ENCODE measurements around the gene OXGR1. TPM values are rescaled to one million over a fixed set of nuclear protein-coding genes. Genes with fewer than 3 reads are reported as not detected.
"Not testable (repeated sequence)": the region's sequence is repeated elsewhere in the genome, so short reads cannot be mapped to it uniquely, and the experiment has no call there.

The OXGR1 gene
- total RNA-seq, 4 donors from 2014 or later: 1.2 to 5.7 (median 1.4) TPM; not detected in 1

DNA sequence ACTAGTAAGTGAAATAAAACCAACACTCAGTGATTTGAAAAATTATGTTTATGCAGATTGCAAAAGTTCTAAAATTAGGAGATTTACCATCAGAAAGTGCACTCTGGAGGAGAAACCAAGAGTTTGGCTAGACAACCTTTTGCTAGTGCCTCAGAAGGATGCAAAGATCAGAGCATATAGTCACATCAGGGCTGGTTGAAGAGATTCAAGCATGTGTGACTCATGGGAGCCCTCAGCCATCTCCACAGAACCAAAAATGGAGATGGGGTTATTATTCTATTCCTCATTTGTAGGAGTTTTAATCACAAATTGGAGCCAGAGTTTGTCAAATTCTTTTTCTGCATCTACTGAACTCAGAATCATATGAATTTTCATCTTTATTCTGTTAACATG is 32.9 kb upstream of the OXGR1 start:
- no peaks in the 10 kb centered on the region for H3K27me3 ChIP-seq
- no peak overlapping the region for H3K27ac ChIP-seq
- intact Hi-C loops (cut with DNase I): loop anchor here (10.0 kb wide), 1 partner anchor 328 kb away; no protein-coding TSS in a partner anchor
- TF ChIP-seq POLR2A (IDR thresholded peaks at IDR 0.05): no peak
- TF ChIP-seq, protein P1, sequence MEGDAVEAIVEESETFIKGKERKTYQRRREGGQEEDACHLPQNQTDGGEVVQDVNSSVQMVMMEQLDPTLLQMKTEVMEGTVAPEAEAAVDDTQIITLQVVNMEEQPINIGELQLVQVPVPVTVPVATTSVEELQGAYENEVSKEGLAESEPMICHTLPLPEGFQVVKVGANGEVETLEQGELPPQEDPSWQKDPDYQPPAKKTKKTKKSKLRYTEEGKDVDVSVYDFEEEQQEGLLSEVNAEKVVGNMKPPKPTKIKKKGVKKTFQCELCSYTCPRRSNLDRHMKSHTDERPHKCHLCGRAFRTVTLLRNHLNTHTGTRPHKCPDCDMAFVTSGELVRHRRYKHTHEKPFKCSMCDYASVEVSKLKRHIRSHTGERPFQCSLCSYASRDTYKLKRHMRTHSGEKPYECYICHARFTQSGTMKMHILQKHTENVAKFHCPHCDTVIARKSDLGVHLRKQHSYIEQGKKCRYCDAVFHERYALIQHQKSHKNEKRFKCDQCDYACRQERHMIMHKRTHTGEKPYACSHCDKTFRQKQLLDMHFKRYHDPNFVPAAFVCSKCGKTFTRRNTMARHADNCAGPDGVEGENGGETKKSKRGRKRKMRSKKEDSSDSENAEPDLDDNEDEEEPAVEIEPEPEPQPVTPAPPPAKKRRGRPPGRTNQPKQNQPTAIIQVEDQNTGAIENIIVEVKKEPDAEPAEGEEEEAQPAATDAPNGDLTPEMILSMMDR (IDR thresholded peaks at IDR 0.05): no peak
- no peak overlapping the region for H3K4me3 ChIP-seq
- DNase-seq: no peak
- no peaks in the 10 kb centered on the region for H3K9me3 ChIP-seq
- H3K4me1 ChIP-seq: no peaks in the 10 kb centered on the region
- H3K36me3 ChIP-seq: no peaks in the 10 kb centered on the region

DNA sequence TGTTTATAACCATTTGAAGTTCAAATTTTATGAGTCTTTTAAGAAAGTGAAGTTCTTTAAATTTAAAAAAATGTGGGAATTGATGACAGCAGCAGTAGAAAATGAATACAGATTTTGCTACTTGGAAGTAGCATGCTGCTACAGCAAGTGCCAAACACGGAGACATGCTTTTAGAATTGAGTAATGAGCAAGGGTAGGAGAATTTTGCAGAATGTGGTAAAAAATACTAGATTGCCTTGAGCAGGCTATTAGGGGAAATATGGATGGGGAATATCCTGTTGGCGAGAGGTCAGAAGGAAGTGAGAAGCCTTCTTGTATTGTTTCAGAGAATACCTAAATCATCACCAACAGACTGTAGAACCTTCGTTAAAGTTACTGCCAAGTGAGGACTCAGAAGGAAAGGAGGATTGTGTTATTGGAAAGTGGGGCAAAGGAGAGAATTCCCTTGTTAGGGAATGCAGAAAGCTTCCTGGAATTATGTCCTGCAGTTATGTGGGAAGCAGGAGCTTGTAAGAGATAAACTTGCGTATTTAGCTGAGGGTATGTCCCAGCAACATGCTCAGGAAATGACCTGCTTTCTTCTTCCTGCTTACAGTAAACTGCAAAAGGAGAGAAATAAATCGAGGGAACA is 32.4 kb upstream of the OXGR1 start:
- TF ChIP-seq POLR2A (IDR thresholded peaks at IDR 0.05): no peak
- TF ChIP-seq, protein P1 (IDR thresholded peaks at IDR 0.05): no peak
- Histone ChIP-seq H3K9me3 (no peaks in the 10 kb centered on the region), H3K36me3 (no peaks in the 10 kb centered on the region), H3K4me3 (no peak overlapping the region), H3K27me3 (no peaks in the 10 kb centered on the region), H3K4me1 (no peaks in the 10 kb centered on the region), H3K27ac (no peak overlapping the region)
- intact Hi-C loops (cut with DNase I): loop anchor here (10.0 kb wide), 1 partner anchor 328 kb away; no protein-coding TSS in a partner anchor
- 39 to 56% methylated on average over 5 of the region's 5 CpGs for WGBS, 2 donors
- DNase-seq: no peak

DNA sequence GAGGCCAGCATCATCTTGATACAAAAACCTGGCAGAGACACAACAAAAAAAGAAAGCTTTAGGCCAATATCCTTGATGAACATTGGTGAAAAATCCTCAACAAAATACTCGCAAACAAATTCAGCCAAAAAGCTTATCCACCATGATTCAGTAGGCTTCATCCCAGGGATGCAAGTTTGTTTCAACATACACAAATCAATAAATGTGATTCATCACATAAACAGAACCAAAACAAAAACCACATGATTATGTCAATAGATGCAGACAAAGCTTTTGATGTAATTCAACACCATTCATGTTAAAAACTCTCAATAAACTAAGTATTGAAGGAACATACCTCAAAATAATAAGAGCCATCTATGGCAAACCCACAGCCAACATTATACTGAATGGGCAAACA is 29.5 kb upstream of the OXGR1 start:
- H3K4me3 ChIP-seq, H3K27ac ChIP-seq, H3K27me3 ChIP-seq, H3K4me1 ChIP-seq, H3K9me3 ChIP-seq, H3K36me3 ChIP-seq, DNase-seq: not testable (repeated sequence)
- 79 to 95% methylated on average over 1 of the region's 1 CpG for WGBS, 2 donors
- intact Hi-C loops (cut with DNase I): loop anchor here (10.0 kb wide), 1 partner anchor 331 kb away; no protein-coding TSS in a partner anchor

DNA sequence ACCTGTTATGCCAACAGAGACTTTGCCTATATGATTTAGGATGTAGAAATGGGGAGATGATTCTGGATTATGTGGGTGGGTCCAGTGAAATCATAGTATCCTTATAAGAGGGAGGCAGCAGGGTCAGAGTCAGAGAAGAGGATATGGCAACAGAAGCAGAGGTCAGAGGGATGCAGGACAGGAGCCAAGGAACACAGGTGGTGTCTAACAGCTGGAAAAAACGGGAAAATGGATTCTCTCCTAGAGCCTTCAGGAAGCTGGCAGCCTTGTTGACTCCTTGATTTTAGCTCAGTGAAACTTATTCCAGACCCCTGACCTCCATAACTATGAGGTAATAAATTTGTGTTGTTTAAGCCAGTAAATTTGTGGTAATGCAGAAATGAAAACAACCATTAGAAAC is 28.8 kb upstream of the OXGR1 start:
- peaks cover 0 to 13% (median 0%) of the 10 kb centered on the region in 4 donors for H3K27me3 ChIP-seq
- no peaks in the 10 kb centered on the region for H3K36me3 ChIP-seq
- H3K4me3 ChIP-seq: no peak overlapping the region
- H3K9me3 ChIP-seq: no peaks in the 10 kb centered on the region
- DNase-seq: no peak
- no peak overlapping the region for H3K27ac ChIP-seq
- intact Hi-C loops (cut with DNase I): loop anchor here (10.0 kb wide), 1 partner anchor 332 kb away; no protein-coding TSS in a partner anchor
- no peaks in the 10 kb centered on the region for H3K4me1 ChIP-seq
- TF ChIP-seq POLR2A (IDR thresholded peaks at IDR 0.05): no peak
- TF ChIP-seq, protein P1 (IDR thresholded peaks at IDR 0.05): no peak
- 44 to 53% methylated on average over 1 of the region's 1 CpG for WGBS, 2 donors

DNA sequence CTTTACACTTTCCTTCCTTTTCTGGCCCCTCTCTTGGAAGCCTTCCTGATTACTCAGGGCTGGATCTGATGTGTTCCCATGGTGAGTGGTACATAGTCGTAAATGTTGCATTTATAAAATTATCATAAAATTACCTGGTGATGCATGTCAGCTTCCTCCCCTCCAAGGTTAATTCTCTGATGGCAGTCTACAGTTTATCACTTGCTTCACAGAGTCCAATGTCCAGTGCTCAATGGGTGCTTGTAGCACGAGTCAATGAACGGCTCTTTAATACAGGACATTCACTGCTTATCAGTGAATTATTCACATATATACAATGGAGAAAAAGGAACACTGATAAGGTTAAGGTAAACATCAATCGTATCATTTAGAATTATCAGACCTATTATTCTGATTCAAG is 27.0 kb upstream of the OXGR1 start:
- DNase-seq: no peak
- Histone ChIP-seq H3K9me3 (no peaks in the 10 kb centered on the region), H3K4me3 (no peak overlapping the region), H3K27ac (no peak overlapping the region), H3K36me3 (no peaks in the 10 kb centered on the region), H3K4me1 (no peaks in the 10 kb centered on the region), H3K27me3 (peaks cover 0 to 13% (median 0%) of the 10 kb centered on the region in 4 donors)
- WGBS, 2 donors: 64 to 78% methylated on average over 4 of the region's 4 CpGs
- TF ChIP-seq POLR2A (IDR thresholded peaks at IDR 0.05): no peak
- TF ChIP-seq, protein P1 (IDR thresholded peaks at IDR 0.05): no peak
- intact Hi-C loops (cut with DNase I): loop anchor here (10.0 kb wide), 1 partner anchor 334 kb away; no protein-coding TSS in a partner anchor

All from esophagus squamous epithelium (tissue), 5 donors.